ENCODE results near the gene STK10.
"Not testable (repeated sequence)": the region's sequence is repeated elsewhere in the genome, so short reads cannot be mapped to it uniquely, and the experiment has no call there.

DNA sequence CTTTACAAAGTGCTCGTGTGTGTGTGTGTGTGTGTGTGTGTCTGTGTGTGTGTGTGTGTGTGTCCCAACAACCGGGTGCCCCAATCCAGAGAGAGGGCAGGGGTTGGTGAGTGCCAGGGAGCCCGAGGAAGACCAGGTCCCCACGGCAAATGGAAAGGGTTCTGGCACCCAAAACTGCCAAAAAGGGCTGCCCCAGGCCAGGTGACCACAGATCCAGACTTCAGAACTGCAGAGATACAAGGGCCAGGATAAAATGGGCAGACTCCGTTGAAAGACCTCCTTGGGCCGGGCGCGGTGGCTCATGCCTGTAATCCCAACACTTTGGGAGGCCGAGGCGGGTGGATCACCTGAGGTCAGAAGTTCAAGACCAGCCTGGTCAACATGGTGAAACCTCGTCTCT lies 38.5 kb downstream of the STK10 start:
- TF ChIP-seq, protein P1, sequence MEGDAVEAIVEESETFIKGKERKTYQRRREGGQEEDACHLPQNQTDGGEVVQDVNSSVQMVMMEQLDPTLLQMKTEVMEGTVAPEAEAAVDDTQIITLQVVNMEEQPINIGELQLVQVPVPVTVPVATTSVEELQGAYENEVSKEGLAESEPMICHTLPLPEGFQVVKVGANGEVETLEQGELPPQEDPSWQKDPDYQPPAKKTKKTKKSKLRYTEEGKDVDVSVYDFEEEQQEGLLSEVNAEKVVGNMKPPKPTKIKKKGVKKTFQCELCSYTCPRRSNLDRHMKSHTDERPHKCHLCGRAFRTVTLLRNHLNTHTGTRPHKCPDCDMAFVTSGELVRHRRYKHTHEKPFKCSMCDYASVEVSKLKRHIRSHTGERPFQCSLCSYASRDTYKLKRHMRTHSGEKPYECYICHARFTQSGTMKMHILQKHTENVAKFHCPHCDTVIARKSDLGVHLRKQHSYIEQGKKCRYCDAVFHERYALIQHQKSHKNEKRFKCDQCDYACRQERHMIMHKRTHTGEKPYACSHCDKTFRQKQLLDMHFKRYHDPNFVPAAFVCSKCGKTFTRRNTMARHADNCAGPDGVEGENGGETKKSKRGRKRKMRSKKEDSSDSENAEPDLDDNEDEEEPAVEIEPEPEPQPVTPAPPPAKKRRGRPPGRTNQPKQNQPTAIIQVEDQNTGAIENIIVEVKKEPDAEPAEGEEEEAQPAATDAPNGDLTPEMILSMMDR (conservative IDR thresholded peaks at IDR 0.05 in 1 of 2, IDR thresholded peaks at IDR 0.05 in 1 of 2; ENCODE audit: extremely low read depth in 1 of 2, insufficient read depth in 1 of 2, low read depth in 1 of 2, low read length in 2 of 2), result not testable (repeated sequence)
- TF ChIP-seq EZH2 (IDR thresholded peaks at IDR 0.05; ENCODE audit: borderline replicate concordance, low read length), result not testable (repeated sequence)
